Fibroblast of the aortic adventitia (primary cell): ENCODE results near the gene FAM83E. TPM values are rescaled to one million over a fixed set of nuclear protein-coding genes. Genes with fewer than 3 reads are reported as not detected.

Experiments used
- DNase-seq: peaks from one replicate; pipeline ENCODE4 v3.0.0-alpha.2; 2010; ENCODE audit warnings: low read depth
- H3K4me3 ChIP-seq: 2 replicates; pipeline ENCODE4 v1.5.1; 2011; ENCODE audit warnings: low read depth, mild to moderate bottlenecking, control low read depth, low read length, moderate library complexity
- total RNA-seq: library from RNA; depleted of rRNA; stranded (reverse); fragments of >200 nt; gene quantifications from 2 replicates; pipeline ENCODE4 v1.2.3, GENCODE V29; 2012; ENCODE audit warnings: low replicate concordance
- TF ChIP-seq, protein P1 (sequence below): IDR thresholded peaks from 2 replicates; pipeline ENCODE4 v1.5.1; 2011; ENCODE audit warnings: mild to moderate bottlenecking, low read length, control low read depth, inconsistent platforms; ENCODE audit not compliant: insufficient read depth

Gene FAM83E
- total RNA-seq, 1 donor: 0.18 TPM

DNA sequence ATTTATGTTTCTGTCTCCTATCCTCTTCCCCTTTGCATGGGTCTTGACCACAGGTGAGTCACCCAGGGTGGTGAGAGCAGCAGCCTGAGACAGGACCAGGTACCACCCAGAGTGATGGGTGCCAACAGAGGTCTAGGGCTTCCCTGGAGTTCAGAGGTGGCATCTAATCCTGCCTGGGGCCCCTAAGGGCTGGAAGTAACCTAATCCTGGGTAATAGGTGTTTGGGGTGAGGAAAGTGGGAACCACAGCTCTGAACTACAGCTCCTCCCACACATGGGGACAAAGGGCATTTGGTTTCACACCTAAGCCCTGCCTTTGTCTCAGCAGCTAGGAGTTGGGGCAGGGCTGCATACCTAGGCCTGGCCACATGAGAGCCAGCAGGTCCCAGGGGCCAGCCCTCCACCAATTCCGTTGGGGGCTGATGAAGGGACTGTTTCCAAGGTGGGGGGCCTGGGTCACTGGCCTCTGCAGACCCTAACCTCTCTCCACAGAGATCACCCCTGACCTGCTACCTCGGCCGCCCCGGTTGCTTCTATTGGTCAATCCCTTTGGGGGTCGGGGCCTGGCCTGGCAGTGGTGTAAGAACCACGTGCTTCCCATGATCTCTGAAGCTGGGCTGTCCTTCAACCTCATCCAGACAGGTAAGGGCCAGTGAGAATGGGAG is 12.5 kb upstream of the FAM83E start:
- TF ChIP-seq, protein P1, sequence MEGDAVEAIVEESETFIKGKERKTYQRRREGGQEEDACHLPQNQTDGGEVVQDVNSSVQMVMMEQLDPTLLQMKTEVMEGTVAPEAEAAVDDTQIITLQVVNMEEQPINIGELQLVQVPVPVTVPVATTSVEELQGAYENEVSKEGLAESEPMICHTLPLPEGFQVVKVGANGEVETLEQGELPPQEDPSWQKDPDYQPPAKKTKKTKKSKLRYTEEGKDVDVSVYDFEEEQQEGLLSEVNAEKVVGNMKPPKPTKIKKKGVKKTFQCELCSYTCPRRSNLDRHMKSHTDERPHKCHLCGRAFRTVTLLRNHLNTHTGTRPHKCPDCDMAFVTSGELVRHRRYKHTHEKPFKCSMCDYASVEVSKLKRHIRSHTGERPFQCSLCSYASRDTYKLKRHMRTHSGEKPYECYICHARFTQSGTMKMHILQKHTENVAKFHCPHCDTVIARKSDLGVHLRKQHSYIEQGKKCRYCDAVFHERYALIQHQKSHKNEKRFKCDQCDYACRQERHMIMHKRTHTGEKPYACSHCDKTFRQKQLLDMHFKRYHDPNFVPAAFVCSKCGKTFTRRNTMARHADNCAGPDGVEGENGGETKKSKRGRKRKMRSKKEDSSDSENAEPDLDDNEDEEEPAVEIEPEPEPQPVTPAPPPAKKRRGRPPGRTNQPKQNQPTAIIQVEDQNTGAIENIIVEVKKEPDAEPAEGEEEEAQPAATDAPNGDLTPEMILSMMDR: no peak
- no peak for DNase-seq
- H3K4me3 ChIP-seq: no peak overlapping the region

DNA sequence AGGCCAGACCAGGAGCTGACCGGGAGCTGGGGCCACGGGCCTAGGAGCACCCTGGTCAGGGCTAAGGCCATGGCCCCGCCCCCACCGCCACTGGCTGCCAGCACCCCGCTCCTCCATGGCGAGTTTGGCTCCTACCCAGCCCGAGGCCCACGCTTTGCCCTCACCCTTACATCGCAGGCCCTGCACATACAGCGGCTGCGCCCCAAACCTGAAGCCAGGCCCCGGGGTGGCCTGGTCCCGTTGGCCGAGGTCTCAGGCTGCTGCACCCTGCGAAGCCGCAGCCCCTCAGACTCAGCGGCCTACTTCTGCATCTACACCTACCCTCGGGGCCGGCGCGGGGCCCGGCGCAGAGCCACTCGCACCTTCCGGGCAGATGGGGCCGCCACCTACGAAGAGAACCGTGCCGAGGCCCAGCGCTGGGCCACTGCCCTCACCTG is 11.0 kb upstream of the FAM83E start:
- H3K4me3 ChIP-seq: no peak overlapping the region
- TF ChIP-seq, protein P1: no peak
- DNase-seq: no peak

DNA sequence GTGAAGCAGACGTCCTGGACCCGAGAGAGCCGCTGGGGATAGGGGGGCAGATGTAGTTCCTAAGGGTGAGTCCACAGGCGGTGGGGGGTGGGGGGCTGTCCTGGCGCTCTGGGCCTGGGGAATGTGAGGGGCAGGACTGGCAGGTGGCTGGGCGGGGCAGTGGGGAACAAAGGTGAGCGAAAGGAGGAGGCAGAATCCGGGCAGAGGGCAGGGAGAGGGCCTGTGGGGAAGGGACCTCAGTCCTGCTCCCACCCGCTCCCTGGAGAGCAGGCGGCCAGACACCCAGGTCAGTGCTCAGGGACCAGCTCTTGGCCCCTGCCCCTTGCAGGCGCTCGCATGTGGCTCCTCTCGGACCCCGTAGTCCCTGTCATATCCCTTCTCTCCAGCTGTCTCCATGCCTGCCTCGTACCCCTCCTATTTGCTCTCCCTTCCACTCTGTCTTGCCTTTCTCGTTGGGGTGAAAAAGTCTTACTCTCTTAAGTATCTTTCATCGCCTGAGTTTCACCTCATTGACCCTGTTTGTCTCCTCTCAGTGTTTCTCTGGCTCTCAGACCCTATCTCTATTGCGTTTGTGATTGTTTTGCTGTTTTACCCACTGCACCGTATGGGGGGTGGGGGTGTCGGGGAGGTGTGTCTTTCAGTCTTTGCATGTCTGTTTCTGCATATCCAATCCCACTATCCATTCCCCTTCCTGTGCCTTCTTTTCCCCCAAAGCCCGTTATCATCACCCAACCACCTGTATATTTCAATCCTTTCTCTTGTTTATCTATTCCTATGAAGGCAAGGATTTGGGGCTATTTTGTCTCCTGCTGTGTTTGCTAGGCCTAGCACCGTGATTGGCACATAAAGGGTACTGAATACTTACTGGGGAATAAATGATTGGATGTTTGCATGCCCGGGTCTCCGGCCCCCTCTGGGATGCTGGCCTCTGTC is 10.2 kb upstream of the FAM83E start:
- H3K4me3 ChIP-seq: peak overlapping the region; percentile 72
- no peak for DNase-seq
- TF ChIP-seq, protein P1: no peak

DNA sequence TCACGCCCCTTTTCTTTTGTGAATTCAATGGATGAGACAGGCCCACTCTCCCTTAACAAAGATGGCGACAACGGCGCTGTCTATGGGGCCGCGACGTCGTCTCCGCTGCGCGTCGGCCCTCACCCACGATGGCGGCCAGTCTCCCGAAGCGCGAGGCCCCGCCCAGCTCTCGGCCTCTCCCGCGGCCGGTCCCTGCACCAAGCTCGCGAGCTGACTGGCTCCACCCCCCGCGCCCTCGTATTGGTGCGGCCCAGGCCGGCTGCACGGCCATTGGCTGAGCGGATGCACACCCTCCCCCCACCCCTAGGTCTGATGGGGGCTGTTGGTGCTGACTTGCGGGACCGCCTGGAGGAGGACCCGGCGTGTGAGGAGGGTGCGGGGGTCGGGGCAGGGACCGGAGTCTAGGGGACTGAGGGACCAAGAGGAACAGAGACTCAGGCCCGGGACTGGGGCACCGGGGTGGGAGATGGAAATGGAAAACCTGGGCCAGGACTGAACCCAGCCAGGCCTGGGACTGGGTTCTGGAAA is 9.3 kb upstream of the FAM83E start:
- DNase-seq: peak; percentile 96

DNA sequence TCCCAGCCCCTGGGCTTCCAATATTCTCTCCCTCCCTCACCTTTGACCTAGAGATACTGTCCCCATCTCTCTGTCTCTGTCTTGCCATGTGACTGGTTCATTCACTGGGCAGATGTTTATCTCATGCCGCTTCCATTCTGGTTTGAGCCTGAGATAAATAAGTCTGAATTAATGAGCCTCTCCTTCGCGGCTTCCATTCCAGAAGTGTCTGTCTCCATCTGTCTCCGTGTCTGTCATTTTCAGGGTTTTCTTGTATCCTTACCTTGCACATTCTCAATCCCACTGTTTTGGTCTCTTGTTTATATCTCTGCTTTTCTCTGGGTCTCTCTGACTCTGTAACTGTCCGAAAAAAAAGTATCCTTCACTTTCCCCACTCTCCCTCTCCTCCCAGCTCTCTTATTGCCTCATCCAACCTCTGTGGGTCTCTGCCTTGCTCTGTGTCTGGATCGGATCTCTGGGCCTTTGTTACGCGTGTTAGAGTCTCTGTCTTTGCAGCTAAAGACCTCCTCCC is 8.7 kb upstream of the FAM83E start:
- TF ChIP-seq, protein P1: no peak
- H3K4me3 ChIP-seq: peak overlapping the region; percentile 60
- DNase-seq: no peak

More for the DNA sequence above, 9.3 kb upstream of the FAM83E start:
- peak overlapping the region; percentile 72 for H3K4me3 ChIP-seq
- TF ChIP-seq, protein P1: no peak

DNA sequence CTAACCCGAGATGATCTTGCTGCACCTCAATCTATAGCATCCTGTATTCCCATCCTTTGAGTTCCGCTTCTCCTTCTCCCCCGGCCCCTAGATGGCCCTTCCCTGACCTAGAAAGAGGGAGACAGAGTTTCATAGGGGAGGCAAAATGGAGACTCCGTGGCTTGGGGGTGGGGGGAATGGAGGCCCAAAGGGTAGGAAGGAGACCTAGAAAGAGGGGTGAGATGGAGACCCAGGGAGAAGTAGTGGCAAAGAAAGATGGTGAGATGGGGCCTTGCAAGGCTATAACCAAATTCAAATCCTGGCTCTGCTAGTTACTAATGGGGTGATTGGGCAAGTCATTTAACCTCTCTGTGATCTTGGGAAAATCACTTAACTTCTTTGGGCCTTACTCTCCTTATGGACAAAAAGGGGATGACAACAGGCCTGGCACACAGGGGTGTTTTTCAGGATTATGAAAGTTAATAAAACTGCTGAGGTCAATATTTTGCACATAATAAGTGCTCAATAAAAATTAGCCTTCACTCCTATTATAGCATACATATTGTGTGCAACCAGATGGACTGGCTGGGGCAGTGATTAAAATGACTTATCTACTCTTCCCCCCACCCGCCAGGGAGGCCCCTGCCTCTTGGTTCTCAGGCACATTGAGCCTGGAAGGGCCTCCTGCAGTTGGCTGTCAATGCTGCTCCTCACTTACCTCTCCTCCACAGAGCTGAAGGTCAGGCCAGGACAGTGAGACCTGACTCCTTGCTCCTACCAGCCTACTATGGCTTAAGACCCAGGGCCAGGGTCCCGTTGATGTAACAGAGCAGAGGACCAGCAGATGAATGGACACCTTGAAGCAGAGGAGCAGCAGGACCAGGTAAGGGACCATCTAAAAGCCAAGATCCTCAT is 5.1 kb upstream of the FAM83E start:
- TF ChIP-seq, protein P1: no peak

More for the DNA sequence above, 5.1 kb upstream of the FAM83E start:
- DNase-seq: no peak
- peak overlapping the region; percentile 74 for H3K4me3 ChIP-seq
